Midbrain (tissue), 1 donor: ENCODE data around the gene FGF23.
A peak's percentile ranks its signal among the peaks of the same experiment; 100 is the strongest.
"Not testable (repeated sequence)": the region's sequence is repeated elsewhere in the genome, so short reads cannot be mapped to it uniquely, and the experiment has no call there.

Experiments
- DNase-seq: peaks from one replicate; lab custom pipeline; 2025; lab: John Stamatoyannopoulos, UW

Gene FGF23

DNA sequence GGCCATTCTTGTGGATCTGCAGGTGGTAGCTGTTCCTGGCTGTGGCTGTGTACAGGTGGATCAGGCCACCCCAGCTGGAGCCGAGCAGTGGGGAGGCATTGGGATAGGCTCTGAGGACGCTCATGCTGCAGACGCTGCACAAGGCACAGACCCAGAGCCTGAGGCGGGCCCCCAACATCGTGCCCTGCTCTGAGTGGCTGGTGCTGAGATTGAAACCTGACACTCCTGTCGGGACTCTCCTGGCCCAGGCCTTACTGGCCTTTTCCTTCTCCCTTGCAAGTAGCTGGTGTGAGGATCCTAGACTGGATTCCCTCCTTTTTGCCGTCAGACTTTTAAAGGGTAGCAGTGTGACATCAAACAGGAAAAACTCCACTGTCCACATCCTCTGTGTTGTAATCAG, at the start of gene FGF23:
Gene FGF23 (minus strand): TSS at position 308 of the 400 bp plus-strand sequence. CDS start 130 bp downstream, at position 178.
- no peak for DNase-seq

DNA sequence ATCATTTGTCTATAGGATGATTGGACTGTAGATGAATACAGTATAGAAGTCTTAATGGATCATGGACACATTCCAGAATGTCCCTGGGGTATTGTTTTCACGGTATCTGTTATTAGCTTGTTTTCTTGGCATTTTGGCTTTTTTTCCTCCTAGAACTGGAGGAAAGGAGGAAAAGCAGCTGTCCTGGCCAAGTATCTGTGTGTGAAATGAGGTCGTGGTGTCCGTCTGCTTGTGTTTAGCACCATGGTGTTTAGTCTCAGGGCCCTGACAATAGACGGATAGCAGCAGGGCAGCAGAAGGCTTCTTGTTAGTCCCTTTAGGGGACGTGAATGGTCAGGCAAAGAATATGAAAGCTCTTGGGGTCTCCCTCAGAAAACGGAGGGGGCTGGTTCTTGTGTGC, 44.9 kb upstream of the FGF23 start:
- DNase-seq, result no peak

GRCh38 chr12:4423528-4424195, 44.1 kb upstream of the FGF23 start:
- no peak for DNase-seq

- no peak for DNase-seq
These were observed 43.5 kb upstream of the FGF23 start for GRCh38 chr12:4422985-4423384.

- DNase-seq, result peak; percentile 34
These were observed 42.1 kb upstream of the FGF23 start for GRCh38 chr12:4421590-4422031.

DNA sequence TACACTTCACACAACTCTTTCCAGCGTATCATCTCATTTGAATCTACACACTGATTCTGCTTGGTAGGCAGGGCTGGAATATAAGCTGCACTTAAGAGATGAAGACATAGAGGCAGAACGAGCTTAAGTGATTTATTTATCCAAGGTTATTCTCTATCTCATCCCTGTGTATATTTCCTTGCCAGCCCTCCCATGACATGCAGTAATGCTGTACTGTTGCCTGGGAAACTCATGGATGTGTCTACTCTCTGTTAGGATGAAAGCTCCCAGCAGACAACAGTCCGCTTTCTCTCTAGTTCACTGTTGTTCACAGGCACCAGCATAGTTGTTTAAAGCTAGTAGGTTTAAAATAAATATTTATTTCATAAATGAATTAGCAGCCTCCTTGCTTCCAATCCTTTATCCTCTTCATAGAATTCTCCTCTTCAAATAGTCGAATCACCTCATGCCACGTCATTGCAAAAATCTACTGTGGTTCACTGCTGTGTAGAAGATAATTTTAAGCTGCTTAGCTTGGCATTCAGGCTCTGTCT, 40.7 kb upstream of the FGF23 start:
- no peak for DNase-seq

DNA sequence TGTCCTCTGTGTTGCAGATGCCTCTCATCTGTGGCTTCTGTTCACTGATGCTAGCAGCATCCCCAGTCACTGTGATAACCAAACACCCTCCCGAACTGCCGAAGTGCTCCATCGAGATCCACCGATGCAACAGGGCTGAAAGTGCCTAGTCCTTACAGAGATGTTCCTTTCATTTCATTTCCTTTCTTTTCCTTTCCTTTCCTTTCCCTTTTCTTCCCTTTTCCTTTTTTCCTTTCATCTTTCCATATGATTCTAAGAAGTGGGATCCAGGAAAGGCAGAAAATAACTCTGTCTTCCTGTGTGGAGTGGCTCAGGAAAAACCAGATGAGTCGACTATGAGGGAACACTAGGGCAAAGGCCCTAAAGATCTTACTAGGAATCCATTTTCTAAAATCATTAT, 39.4 kb upstream of the FGF23 start:
- no peak for DNase-seq

GRCh38 chr12:4417936-4418335, 38.4 kb upstream of the FGF23 start:
- DNase-seq, result no peak

GRCh38 chr12:4417455-4417854, 37.9 kb upstream of the FGF23 start:
- no peak for DNase-seq

DNA sequence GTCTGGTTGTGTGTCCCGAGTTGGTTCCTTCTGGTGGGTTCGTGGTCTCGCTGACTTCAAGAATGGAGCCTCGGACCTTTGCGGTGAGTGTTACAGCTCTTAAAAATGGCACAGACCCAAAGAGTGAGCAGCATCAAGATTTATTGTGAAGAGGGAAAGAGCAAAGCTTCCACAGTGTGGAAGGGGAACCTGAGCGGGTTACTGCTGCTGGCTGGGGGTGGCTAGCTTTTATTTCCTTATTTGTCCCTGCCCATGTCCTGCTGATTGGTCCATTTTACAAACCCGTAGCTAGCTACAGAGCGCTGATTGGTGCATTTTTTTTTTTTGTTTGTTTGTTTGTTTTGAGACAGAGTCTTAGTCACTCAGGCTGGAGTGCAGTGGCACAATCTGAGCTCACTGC, 36.8 kb upstream of the FGF23 start:
- no peak for DNase-seq

DNA sequence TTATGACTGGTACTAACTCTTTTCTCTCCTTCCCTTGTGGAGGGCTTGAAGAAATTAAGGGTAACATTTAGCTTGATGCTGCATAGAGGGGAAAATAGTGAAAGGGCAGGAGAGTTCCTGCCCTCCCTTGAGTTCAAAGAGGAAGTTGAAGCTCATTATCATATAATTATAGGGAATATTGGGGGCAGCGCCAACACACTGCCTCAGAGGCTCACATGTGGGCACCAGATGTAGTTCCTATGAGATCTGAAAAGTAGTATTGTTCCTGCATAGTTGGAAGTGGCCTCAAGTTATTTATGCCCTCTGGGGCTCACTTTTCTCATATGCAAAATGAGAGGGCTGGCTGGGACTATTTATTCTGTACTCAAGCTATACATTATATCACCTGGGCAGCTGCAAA, 33.0 kb upstream of the FGF23 start:
- no peak for DNase-seq

DNA sequence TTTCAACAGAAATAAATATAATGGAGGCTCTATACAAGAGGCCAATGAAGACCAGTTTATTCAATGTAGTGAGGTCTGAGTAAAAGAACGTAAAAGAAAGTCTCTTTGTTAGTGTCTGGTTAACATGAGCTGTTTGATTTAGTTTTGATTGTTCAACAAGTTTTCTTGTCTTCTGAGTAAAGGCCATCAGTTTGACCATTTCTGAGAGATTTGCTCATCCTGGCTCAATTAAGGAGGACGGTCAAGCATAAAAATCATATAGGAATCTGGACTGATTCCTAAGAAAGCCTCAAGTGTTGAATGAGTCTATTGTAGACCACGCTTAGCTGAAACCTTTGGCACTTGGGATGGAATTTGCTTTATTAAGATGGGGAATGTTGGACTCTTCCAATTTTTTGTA, 32.5 kb upstream of the FGF23 start:
- no peak for DNase-seq

GRCh38 chr12:4407136-4407535, 27.6 kb upstream of the FGF23 start:
- DNase-seq, result no peak

- DNase-seq, result not testable (repeated sequence)
These were observed 25.5 kb upstream of the FGF23 start for GRCh38 chr12:4404877-4405637.

- no peak for DNase-seq
These were observed 23.5 kb upstream of the FGF23 start for GRCh38 chr12:4402996-4403395.

DNA sequence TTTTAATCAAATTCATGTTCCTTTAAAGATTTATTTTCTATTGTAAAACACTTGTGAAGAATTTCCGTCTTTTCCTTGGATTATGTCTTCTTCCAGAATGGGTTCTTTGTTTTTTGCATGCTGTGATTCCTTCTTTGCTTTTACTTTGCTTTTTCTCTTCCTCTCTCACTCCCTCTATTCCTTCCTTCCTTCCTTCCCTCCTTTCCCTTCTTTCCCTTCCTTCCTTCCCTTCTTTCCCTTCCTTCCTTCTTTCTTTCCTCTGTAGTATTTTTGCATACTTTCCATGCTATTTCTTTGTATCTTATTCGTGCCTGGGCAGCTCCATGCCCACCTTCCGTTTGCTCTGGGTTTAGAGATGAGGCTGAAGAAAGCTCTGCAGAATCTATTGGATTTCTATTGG, 21.6 kb upstream of the FGF23 start:
- no peak for DNase-seq

DNA sequence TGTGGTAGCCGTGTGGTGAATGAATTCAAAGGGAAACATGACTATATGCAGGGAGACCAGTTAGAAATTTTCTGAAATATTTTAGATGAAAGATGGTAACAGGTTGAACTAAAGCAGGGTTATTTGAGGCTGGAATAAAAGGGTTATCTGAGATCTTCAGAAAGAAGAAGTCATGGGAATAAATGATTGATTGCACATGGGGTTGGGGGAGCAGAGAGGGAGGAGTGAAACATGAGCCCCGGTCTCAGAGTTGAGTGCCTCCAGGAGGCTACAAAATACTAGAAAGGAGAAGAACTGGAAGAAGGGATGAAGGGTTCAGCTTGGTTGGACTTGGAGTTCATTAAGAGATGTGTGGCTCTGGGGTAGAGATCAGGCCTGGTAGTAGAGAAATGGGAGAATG, 16.3 kb upstream of the FGF23 start:
- DNase-seq, result no peak

- no peak for DNase-seq
These were observed 13.7 kb upstream of the FGF23 start for GRCh38 chr12:4393211-4393610.

DNA sequence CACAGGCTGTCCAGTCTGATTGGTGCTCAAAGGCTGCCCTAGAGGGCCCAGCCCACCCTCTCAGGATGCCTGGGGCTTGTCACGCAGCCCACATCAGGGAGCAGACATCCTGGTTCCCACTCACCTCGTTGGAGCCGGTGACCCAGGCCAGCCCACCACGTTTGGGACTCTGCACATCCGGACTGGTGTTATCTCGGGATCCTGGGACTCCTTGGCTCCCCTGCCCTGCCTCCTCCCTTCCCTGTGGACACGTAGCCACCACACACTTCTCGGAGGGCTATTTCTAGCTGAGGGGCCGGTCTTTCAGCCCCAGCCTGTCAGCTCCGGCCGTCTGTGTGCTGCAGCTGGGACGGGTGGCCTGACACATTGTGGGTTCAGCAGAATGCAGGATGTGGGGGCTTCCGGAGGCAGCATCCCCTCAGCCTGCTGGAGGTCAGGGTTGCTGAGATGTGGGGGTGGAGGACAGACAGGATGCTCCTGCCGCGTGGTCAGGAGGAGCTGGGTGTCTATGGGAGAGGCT, 12.8 kb upstream of the FGF23 start:
- DNase-seq, result no peak

DNA sequence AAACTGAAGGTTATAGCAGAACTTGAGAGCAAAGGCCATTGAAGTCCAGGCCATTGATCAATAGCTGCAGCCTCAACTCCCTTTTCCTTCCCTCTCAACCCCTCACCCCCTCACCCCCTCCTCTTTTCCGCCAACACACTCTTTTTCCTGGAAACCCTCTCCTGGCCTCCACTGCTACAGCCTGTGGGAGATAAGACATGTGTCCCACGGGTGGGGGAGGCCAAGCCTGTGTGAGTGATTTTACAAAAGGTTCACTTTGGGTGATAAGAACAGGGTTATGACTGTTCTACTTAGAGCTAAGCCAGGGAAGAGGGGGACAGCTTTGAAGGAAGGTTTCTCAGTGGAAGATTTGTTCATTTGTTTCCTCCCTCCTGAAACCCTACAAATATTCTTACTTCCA, 9.2 kb upstream of the FGF23 start:
- DNase-seq, result no peak

DNA sequence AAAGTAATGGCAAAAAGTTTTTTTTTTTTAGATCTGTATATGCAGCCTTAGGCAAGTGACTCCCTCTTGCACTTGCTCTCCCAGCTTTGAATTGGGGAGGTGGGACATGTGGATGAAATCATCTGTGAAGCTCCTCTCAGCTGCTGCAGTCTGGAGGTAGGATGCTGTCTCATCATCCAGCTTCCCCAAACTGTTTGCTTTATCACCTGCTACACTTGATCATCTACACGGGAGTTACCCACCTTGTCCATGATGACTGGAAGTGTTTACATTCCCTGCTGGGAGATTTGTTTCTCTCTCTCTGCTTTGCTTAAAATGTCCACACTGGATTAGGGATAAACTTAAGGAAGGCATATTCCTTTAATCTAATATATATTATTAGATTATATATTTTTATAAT, 8.5 kb upstream of the FGF23 start:
- no peak for DNase-seq

DNA sequence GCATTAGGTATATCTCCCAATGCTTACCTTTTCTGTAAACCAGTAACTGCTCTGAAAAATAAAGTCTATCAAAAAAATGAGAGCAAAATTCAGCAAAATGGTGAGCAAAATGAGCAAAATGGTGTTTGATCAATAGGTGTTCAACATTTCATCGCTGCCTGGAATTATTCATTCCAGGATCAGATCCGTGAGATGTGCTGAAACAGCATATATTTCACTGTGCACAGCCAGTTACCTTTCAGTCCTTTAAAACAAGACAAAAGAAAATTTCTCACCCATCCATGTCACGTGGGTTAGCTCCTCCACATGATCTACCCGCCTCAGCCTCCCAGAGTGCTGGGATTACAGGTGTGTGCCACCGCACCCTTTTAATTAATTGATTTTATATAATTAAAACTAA, 8.1 kb upstream of the FGF23 start:
- no peak for DNase-seq

- no peak for DNase-seq
These were observed 7.3 kb upstream of the FGF23 start for GRCh38 chr12:4386801-4387200.
